Aorta (tissue), 5 donors: Measurements from ENCODE around the gene RESP18. TPM values are rescaled to one million over a fixed set of nuclear protein-coding genes. Genes with fewer than 3 reads are reported as not detected.
"Not testable (repeated sequence)": the region's sequence is repeated elsewhere in the genome, so short reads cannot be mapped to it uniquely, and the experiment has no call there.

ENCODE experiments used
- ATAC-seq: fragments of 200-7000 bp; cut with Tn5 transposase; one replicate; pipeline ENCODE4 v1.9.1; 2022; ENCODE audit warnings: moderate library complexity; ENCODE audit not compliant: low FRiP score
- DNase-seq, 2 donors: peaks; one replicate each; pipeline ENCODE4 v3.0.0-alpha.2; 2020
- H3K27ac ChIP-seq, 2 donors: one replicate each; pipeline ENCODE4 v1.5.1; 2013; ENCODE audit warnings: low read length in 2 of 2, mild to moderate bottlenecking in 2 of 2, moderate library complexity in 2 of 2, control low read depth in 1 of 2, inconsistent platforms in 1 of 2, low read depth in 1 of 2
- H3K27me3 ChIP-seq, 2 donors: one replicate each; pipeline ENCODE4 v1.6.1; 2013; ENCODE audit warnings: control low read depth in 1 of 2, low read length in 1 of 2, mild to moderate bottlenecking in 1 of 2, moderate library complexity in 1 of 2; ENCODE audit not compliant: insufficient read depth in 2 of 2, control insufficient read depth in 1 of 2
- H3K36me3 ChIP-seq, 2 donors: one replicate each; pipeline ENCODE4 v1.6.1; 2013; ENCODE audit warnings: control low read depth in 1 of 2, low read length in 1 of 2, mild to moderate bottlenecking in 1 of 2; ENCODE audit not compliant: insufficient read depth in 2 of 2, control insufficient read depth in 1 of 2
- H3K4me1 ChIP-seq, 2 donors: one replicate each; pipeline ENCODE4 v1.6.1; 2013; ENCODE audit warnings: low read length in 2 of 2, control low read depth in 1 of 2, mild to moderate bottlenecking in 1 of 2, moderate library complexity in 1 of 2; ENCODE audit not compliant: insufficient read depth in 2 of 2, control insufficient read depth in 1 of 2
- H3K4me3 ChIP-seq, 2 donors: one replicate each; pipeline ENCODE4 v1.5.1; 2013; ENCODE audit warnings: low read length in 2 of 2, control low read depth in 1 of 2, mild to moderate bottlenecking in 1 of 2
- H3K9me3 ChIP-seq: one replicate; pipeline ENCODE4 v1.6.1; 2013; ENCODE audit warnings: mild to moderate bottlenecking, low read length; ENCODE audit not compliant: control insufficient read depth
- WGBS, 2 donors: extraction: QIAGEN DNeasy Blood & Tissue Kit; methylation state at CpG; one replicate each; pipeline ENCODE4 v1.1.7; 2013; 5-methylcytosine and 5-hydroxymethylcytosine counted together
- intact Hi-C, 2 donors: fragments of 100-400 bp; cut with DNase I; formaldehyde crosslinking; loops; one replicate each; pipeline versions ENCODE4 v1.14.2 to v1.15.0; 2022
- polyA plus RNA-seq, 2 donors: library from polyadenylated mRNA; stranded (reverse); fragments of 200-250 nt; gene quantifications; one replicate each; pipeline ENCODE4 v1.2.3, GENCODE V29; 2013
- total RNA-seq, 2 donors: library from RNA; stranded (reverse); fragmentation: NEBNext Ultra II Directional; extraction: Animal tissue kit (Norgen Biotek cat#: 25700); gene quantifications; one replicate each; pipeline ENCODE4 v1.2.1, GENCODE V29; 2021
- donor health status: healthy with polysubstance abuse.
- donor health status: Bipolar disorder and iron deficiency.
- donor health status: DM: no; HTN: no; CAD: no.
- donor health status: DM: no; HTN: no; CAD: no.
- donor health status: DM: yes; HTN: yes; CAD: no.

Gene RESP18
- total and polyA plus RNA-seq, 4 donors = not detected

GRCh38 chr2:219291910-219292490 is 40.5 kb downstream of the RESP18 start:
- intact Hi-C loops = loop anchor here in 1 of 2 donors (5.0 kb wide), 1 partner anchor 45 kb away; the partner anchor contains the start of genes GLB1L and STK16
- WGBS, 2 donors = 78 to 81% methylated on average over 4 of the region's 4 CpGs
- Histone ChIP-seq H3K4me3 (no peak overlapping the region), H3K36me3 (no peaks in the 10 kb centered on the region), H3K27me3 (no peaks in the 10 kb centered on the region), H3K9me3 (no peaks in the 10 kb centered on the region), H3K27ac (no peak overlapping the region), H3K4me1 (no peaks in the 10 kb centered on the region)
- ATAC-seq (no peak), DNase-seq (peak in 1 of 2 donors; percentile 48)

- 83 to 92% methylated on average over 7 of the region's 7 CpGs for WGBS, 2 donors
- ATAC-seq = no peak
- no peaks in the 10 kb centered on the region for H3K9me3 ChIP-seq
- no peak overlapping the region for H3K27ac ChIP-seq
- H3K36me3 ChIP-seq = no peaks in the 10 kb centered on the region
- H3K4me3 ChIP-seq = no peak overlapping the region
- intact Hi-C loops = loop anchor here in 1 of 2 donors (5.0 kb wide), 1 partner anchor 44 kb away; the partner anchor contains the start of genes GLB1L and STK16
- no peaks in the 10 kb centered on the region for H3K4me1 ChIP-seq
- DNase-seq = peak in 1 of 2 donors; percentile 55
- H3K27me3 ChIP-seq = no peaks in the 10 kb centered on the region
These were observed 41.1 kb downstream of the RESP18 start for GRCh38 chr2:219291394-219291793.

GRCh38 chr2:219290381-219291171 is 42.0 kb downstream of the RESP18 start:
- H3K27me3 ChIP-seq = no peaks in the 10 kb centered on the region
- H3K9me3 ChIP-seq = no peaks in the 10 kb centered on the region
- peak overlapping the region in 1 of 2 donors; percentile 54 for H3K27ac ChIP-seq
- no peaks in the 10 kb centered on the region for H3K36me3 ChIP-seq
- intact Hi-C loops = loop anchor here in 1 of 2 donors (5.0 kb wide), 1 partner anchor 43 kb away; the partner anchor contains the start of genes GLB1L and STK16
- H3K4me3 ChIP-seq = no peak overlapping the region
- no peaks in the 10 kb centered on the region for H3K4me1 ChIP-seq
- 91% methylated on average over 16 of the region's 16 CpGs for WGBS, 2 donors
- ATAC-seq (no peak), DNase-seq (peak in 1 of 2 donors; percentile 67)

GRCh38 chr2:219289537-219290361 is 42.8 kb downstream of the RESP18 start:
- Histone ChIP-seq H3K4me1 (no peaks in the 10 kb centered on the region), H3K36me3 (peaks cover 0 to 3% of the 10 kb centered on the region in 2 donors), H3K27ac (peak overlapping the region in 1 of 2 donors; percentile 54), H3K4me3 (no peak overlapping the region), H3K9me3 (no peaks in the 10 kb centered on the region), H3K27me3 (no peaks in the 10 kb centered on the region)
- ATAC-seq = peak; percentile 87
- 12 to 14% methylated on average over 16 of the region's 16 CpGs for WGBS, 2 donors
- intact Hi-C loops = loop anchor here (1.0 to 5.0 kb wide), 2 partner anchors 10 to 42 kb away; partner anchors contain the start of genes DNAJB2 (in 1 of the 2), GLB1L (in 1 of the 2) and STK16 (in 1 of the 2)
- DNase-seq = peak; percentile 83 to 94

GRCh38 chr2:219289195-219289536 is 43.4 kb downstream of the RESP18 start:
- no peaks in the 10 kb centered on the region for H3K9me3 ChIP-seq
- H3K27ac ChIP-seq = peak overlapping the region in 1 of 2 donors; percentile 14
- no peaks in the 10 kb centered on the region for H3K4me1 ChIP-seq
- no peaks in the 10 kb centered on the region for H3K27me3 ChIP-seq
- intact Hi-C loops = loop anchor here in 1 of 2 donors (1.0 kb wide), 1 partner anchor 10 kb away; the partner anchor contains the start of gene DNAJB2
- peaks cover 0 to 5% of the 10 kb centered on the region in 2 donors for H3K36me3 ChIP-seq
- 26 to 27% methylated on average over 6 of the region's 6 CpGs for WGBS, 2 donors
- ATAC-seq (no peak), DNase-seq (no peak)
- no peak overlapping the region for H3K4me3 ChIP-seq

- no peaks in the 10 kb centered on the region for H3K4me1 ChIP-seq
- no peak overlapping the region for H3K27ac ChIP-seq
- peak in 1 of 2 donors; percentile 51 for DNase-seq
- no peaks in the 10 kb centered on the region for H3K27me3 ChIP-seq
- H3K9me3 ChIP-seq = no peaks in the 10 kb centered on the region
- no peak for ATAC-seq
- intact Hi-C loops = no loop called here
- H3K36me3 ChIP-seq = peaks cover 0 to 8% of the 10 kb centered on the region in 2 donors
- WGBS, 2 donors = 86 to 89% methylated on average over 10 of the region's 10 CpGs
- no peak overlapping the region for H3K4me3 ChIP-seq
These were observed 44.8 kb downstream of the RESP18 start for GRCh38 chr2:219287580-219288265.

GRCh38 chr2:219287116-219287440 is 45.5 kb downstream of the RESP18 start:
- ATAC-seq, H3K27ac ChIP-seq, H3K9me3 ChIP-seq, DNase-seq, H3K36me3 ChIP-seq, H3K4me3 ChIP-seq, H3K27me3 ChIP-seq, H3K4me1 ChIP-seq, intact Hi-C loops: not testable (repeated sequence)
- WGBS, 2 donors = 82 to 84% methylated on average over 6 of the region's 6 CpGs
